Keratinocyte (primary cell): ENCODE measurements around the gene FAAP20.

Experiments used
- CTCF ChIP-seq, 3 experiments: IDR thresholded peaks in 1 of 3; conservative IDR thresholded peaks in 1 of 3; optimal IDR thresholded peaks in 1 of 3; 2 replicates in 2 of 3; 3 replicates in 1 of 3; pipeline versions ENCODE3 to v1.5.1; 2011; ENCODE audit warnings: low read length in 3 of 3, mild to moderate bottlenecking in 3 of 3, moderate library complexity in 2 of 3, control low read depth in 1 of 3, inconsistent platforms in 1 of 3; ENCODE audit not compliant: insufficient read depth in 2 of 3; ENCODE audit errors: extremely low read depth in 1 of 3
- EZH2 ChIP-seq: IDR thresholded peaks from one replicate; pipeline ENCODE4 v1.6.1; 2012; ENCODE audit warnings: inconsistent platforms, mild to moderate bottlenecking, low read length, moderate library complexity

- no peak for TF ChIP-seq CTCF (optimal IDR thresholded peaks at IDR 0.05 in 1 of 3, IDR thresholded peaks at IDR 0.05 in 1 of 3, conservative IDR thresholded peaks at IDR 0.05 in 1 of 3; ENCODE audit: extremely low read depth in 1 of 3, insufficient read depth in 2 of 3, low read length in 3 of 3)
- no peak for TF ChIP-seq EZH2
These were observed 36.3 kb downstream of the FAAP20 start for GRCh38 chr1:2158272-2158671.
